ENCODE data around the gene MT1X.

The MT1X gene

GRCh38 chr16:56732832-56733231 lies 50.6 kb downstream of the MT1X start:
- Mint-ChIP-seq H3K4me1 (peaks cover 25% of the 10 kb centered on the region), H3K4me3 (no peak overlapping the region), H3K27me3 (no peaks in the 10 kb centered on the region), H3K9me3 (no peaks in the 10 kb centered on the region), H3K27ac (no peak overlapping the region)
- DNase-seq (peak in 1 of 2 donors; percentile 51), ATAC-seq (peak; percentile 87)
